Measurements from ENCODE around the gene VPS26B. TPM values are rescaled to one million over a fixed set of nuclear protein-coding genes. Genes with fewer than 3 reads are reported as not detected.

The VPS26B gene
- total and polyA plus RNA-seq, 2 donors from 2014 or later, result 20.5 to 34.6 TPM

GRCh38 chr11:134206185-134206584 is 18.3 kb upstream of the VPS26B start:
- no peak for DNase-seq
- no peak overlapping the region for H3K4me3 ChIP-seq (ENCODE audit: low read length in 3 of 3)
- no peaks in the 10 kb centered on the region for H3K9me3 ChIP-seq (ENCODE audit: control insufficient read depth in 2 of 3, insufficient read depth in 1 of 3, low read length in 3 of 3)
- TF ChIP-seq, protein P1, sequence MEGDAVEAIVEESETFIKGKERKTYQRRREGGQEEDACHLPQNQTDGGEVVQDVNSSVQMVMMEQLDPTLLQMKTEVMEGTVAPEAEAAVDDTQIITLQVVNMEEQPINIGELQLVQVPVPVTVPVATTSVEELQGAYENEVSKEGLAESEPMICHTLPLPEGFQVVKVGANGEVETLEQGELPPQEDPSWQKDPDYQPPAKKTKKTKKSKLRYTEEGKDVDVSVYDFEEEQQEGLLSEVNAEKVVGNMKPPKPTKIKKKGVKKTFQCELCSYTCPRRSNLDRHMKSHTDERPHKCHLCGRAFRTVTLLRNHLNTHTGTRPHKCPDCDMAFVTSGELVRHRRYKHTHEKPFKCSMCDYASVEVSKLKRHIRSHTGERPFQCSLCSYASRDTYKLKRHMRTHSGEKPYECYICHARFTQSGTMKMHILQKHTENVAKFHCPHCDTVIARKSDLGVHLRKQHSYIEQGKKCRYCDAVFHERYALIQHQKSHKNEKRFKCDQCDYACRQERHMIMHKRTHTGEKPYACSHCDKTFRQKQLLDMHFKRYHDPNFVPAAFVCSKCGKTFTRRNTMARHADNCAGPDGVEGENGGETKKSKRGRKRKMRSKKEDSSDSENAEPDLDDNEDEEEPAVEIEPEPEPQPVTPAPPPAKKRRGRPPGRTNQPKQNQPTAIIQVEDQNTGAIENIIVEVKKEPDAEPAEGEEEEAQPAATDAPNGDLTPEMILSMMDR (IDR thresholded peaks at IDR 0.05; ENCODE audit: borderline replicate concordance, extremely low read depth, insufficient read depth), result no peak
- H3K27ac ChIP-seq (ENCODE audit: low read depth in 2 of 2, low read length in 2 of 2), result no peak overlapping the region
- H3K9ac ChIP-seq (ENCODE audit: low read length in 3 of 3), result no peak overlapping the region
- H3K4me1 ChIP-seq (ENCODE audit: control insufficient read depth in 2 of 3, insufficient read depth in 2 of 3, low read depth in 1 of 3, low read length in 3 of 3), result no peaks in the 10 kb centered on the region
- FAIRE-seq, result no peak
- intact Hi-C loops (cut with DNase I), result no loop called here
- H3K36me3 ChIP-seq (ENCODE audit: control insufficient read depth in 2 of 3, insufficient read depth in 3 of 3, low read length in 3 of 3), result peaks cover 11 to 14% (median 13%) of the 10 kb centered on the region in 3 donors
- H3K27me3 ChIP-seq (ENCODE audit: control insufficient read depth, insufficient read depth, low read length), result no peaks in the 10 kb centered on the region

- no peaks in the 10 kb centered on the region for H3K4me1 ChIP-seq (ENCODE audit: control insufficient read depth in 2 of 3, insufficient read depth in 2 of 3, low read depth in 1 of 3, low read length in 3 of 3)
- H3K36me3 ChIP-seq (ENCODE audit: control insufficient read depth in 2 of 3, insufficient read depth in 3 of 3, low read length in 3 of 3), result peaks cover 6 to 11% (median 11%) of the 10 kb centered on the region in 3 donors
- H3K9me3 ChIP-seq (ENCODE audit: control insufficient read depth in 2 of 3, insufficient read depth in 1 of 3, low read length in 3 of 3), result no peaks in the 10 kb centered on the region
- H3K9ac ChIP-seq (ENCODE audit: low read length in 3 of 3), result no peak overlapping the region
- DNase-seq (peak in 1 of 5 donors; percentile 36), FAIRE-seq (no peak)
- H3K27ac ChIP-seq (ENCODE audit: low read depth in 2 of 2, low read length in 2 of 2), result no peak overlapping the region
- intact Hi-C loops (cut with DNase I), result no loop called here
- TF ChIP-seq, protein P1 (IDR thresholded peaks at IDR 0.05; ENCODE audit: borderline replicate concordance, extremely low read depth, insufficient read depth), result peak; percentile 60
- H3K27me3 ChIP-seq (ENCODE audit: control insufficient read depth, insufficient read depth, low read length), result no peaks in the 10 kb centered on the region
- no peak overlapping the region for H3K4me3 ChIP-seq (ENCODE audit: low read length in 3 of 3)
Measured at GRCh38 chr11:134207538-134208239, 16.8 kb upstream of the VPS26B start.

- H3K9ac ChIP-seq (ENCODE audit: low read length in 3 of 3), result no peak overlapping the region
Measured at GRCh38 chr11:134215836-134216235, 8.6 kb upstream of the VPS26B start.

More at GRCh38 chr11:134215836-134216235, 8.6 kb upstream of the VPS26B start:
- TF ChIP-seq, protein P1 (IDR thresholded peaks at IDR 0.05; ENCODE audit: borderline replicate concordance, extremely low read depth, insufficient read depth), result no peak
- Histone ChIP-seq H3K36me3 (ENCODE audit: control insufficient read depth in 2 of 3, insufficient read depth in 3 of 3, low read length in 3 of 3) (peaks cover 5 to 9% (median 7%) of the 10 kb centered on the region in 3 donors), H3K27me3 (ENCODE audit: control insufficient read depth, insufficient read depth, low read length) (no peaks in the 10 kb centered on the region), H3K4me1 (ENCODE audit: control insufficient read depth in 2 of 3, insufficient read depth in 2 of 3, low read depth in 1 of 3, low read length in 3 of 3) (no peaks in the 10 kb centered on the region), H3K27ac (ENCODE audit: low read depth in 2 of 2, low read length in 2 of 2) (no peak overlapping the region), H3K9me3 (ENCODE audit: control insufficient read depth in 2 of 3, insufficient read depth in 1 of 3, low read length in 3 of 3) (no peaks in the 10 kb centered on the region), H3K4me3 (ENCODE audit: low read length in 3 of 3) (no peak overlapping the region)
- intact Hi-C loops (cut with DNase I), result no loop called here
- FAIRE-seq (no peak), DNase-seq (no peak)
